ENCODE data around the gene UACA. TPM values are rescaled to one million over a fixed set of nuclear protein-coding genes. Genes with fewer than 3 reads are reported as not detected.

The UACA gene
- total RNA-seq, 1 experiment from 2014 or later: 38.0 TPM

DNA sequence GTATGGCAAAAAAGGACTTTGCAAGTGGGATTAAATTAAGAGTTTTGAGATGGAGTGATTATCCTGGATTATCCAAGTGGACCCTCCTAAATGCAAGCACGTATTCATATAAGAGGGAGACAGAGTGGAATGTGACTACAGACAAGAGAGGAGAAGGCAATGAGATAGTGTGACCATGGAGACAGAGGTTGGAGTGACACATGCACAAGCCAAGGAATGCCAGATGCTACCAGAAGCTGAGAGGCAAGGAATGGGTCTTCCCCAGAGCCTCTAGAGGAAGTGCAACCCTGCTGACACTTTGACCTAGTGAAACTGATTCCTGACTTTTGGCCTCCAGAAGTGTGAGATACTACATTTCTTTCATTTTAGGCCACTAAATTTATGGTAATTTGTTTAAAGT is 117.2 kb downstream of the UACA start:
- Histone ChIP-seq H3K9me3 (ENCODE audit: control insufficient read depth, low read depth, low read length) (no peaks in the 10 kb centered on the region), H3K23me2 (ENCODE audit: insufficient read length, low read depth, low read length, poor library complexity, severe bottlenecking) (no peaks in the 10 kb centered on the region), H2AK5ac (ENCODE audit: insufficient read length, low read length) (no peak overlapping the region), H3K9ac (ENCODE audit: extremely low read depth, insufficient read length, low read length) (no peak overlapping the region), H4K5ac (ENCODE audit: insufficient read length, low read depth, low read length) (no peak overlapping the region), H2BK15ac (ENCODE audit: low read depth, low read length) (no peak overlapping the region), H3T11ph (ENCODE audit: low read length) (no peak overlapping the region), H3K27ac (ENCODE audit: insufficient read length, low read depth, low read length) (no peak overlapping the region), H3K18ac (ENCODE audit: insufficient read length, low read depth, low read length) (no peak overlapping the region), H3K56ac (ENCODE audit: insufficient read length, low read depth, low read length) (no peak overlapping the region), H3K23ac (ENCODE audit: insufficient read length, low read depth, low read length) (no peak overlapping the region), H3K79me1 (ENCODE audit: insufficient read depth, low read depth, low read length, poor library complexity, severe bottlenecking) (no peaks in the 10 kb centered on the region), H2BK12ac (ENCODE audit: insufficient read length, low read depth, low read length) (no peak overlapping the region), H2BK120ac (ENCODE audit: low read depth, low read length, poor library complexity, severe bottlenecking) (no peak overlapping the region), H4K91ac (ENCODE audit: insufficient read length, low read depth, low read length) (no peak overlapping the region), H3K4me1 (ENCODE audit: insufficient read depth, low read length) (no peaks in the 10 kb centered on the region), H2BK20ac (ENCODE audit: low read depth, low read length, poor library complexity, severe bottlenecking) (no peak overlapping the region), H3K4me2 (ENCODE audit: insufficient read depth, insufficient read length, low read length) (no peak overlapping the region), H2BK5ac (ENCODE audit: insufficient read length, low read length) (no peak overlapping the region), H3K79me2 (ENCODE audit: insufficient read depth, low read length) (no peaks in the 10 kb centered on the region), H4K20me1 (ENCODE audit: control insufficient read depth, insufficient read depth, insufficient read length) (no peaks in the 10 kb centered on the region), H3K4ac (ENCODE audit: low read depth, low read length) (no peak overlapping the region), H3K27me3 (ENCODE audit: insufficient read depth, low read length) (no peaks in the 10 kb centered on the region), H2AFZ (ENCODE audit: low read length) (no peak overlapping the region), H4K8ac (replicated peaks; ENCODE audit: insufficient read length, low read depth, low read length) (no peak overlapping the region), H3K14ac (ENCODE audit: insufficient read depth, low read length) (no peak overlapping the region)
- no peak for TF ChIP-seq CTCF (conservative IDR thresholded peaks at IDR 0.05)
- no CpG with 5 or more reads among the region's 1 CpG for WGBS (ENCODE audit: extremely low coverage, insufficient read length, low lambda C conversion rate)
- no peak overlapping the region for H3K27ac Mint-ChIP-seq
- no peaks in the 10 kb centered on the region for H3K36me3 Mint-ChIP-seq (ENCODE audit: insufficient read depth in 1 of 3, low read depth in 3 of 3)
- H3K4me3 Mint-ChIP-seq: no peak overlapping the region
- no peaks in the 10 kb centered on the region for H3K9me3 Mint-ChIP-seq
- H3K4me1 Mint-ChIP-seq: peaks cover 0 to 3% of the 10 kb centered on the region in 2 experiments; a peak in 1 of 4 replicates
- no peak for DNase-seq
- H3K27me3 Mint-ChIP-seq (ENCODE audit: low read depth): no peaks in the 10 kb centered on the region

Data from H9 (cell line).